Aorta (tissue), 5 donors: Measurements from ENCODE around the gene ARID1B. TPM values are rescaled to one million over a fixed set of nuclear protein-coding genes. Genes with fewer than 3 reads are reported as not detected.

Source experiments
- ATAC-seq: fragments of 200-7000 bp; cut with Tn5 transposase; one replicate; pipeline ENCODE4 v1.9.1; 2022; ENCODE audit warnings: moderate library complexity; ENCODE audit not compliant: low FRiP score
- DNase-seq, 2 donors: peaks; one replicate each; pipeline ENCODE4 v3.0.0-alpha.2; 2020
- H3K27ac ChIP-seq, 2 donors: one replicate each; pipeline ENCODE4 v1.5.1; 2013; ENCODE audit warnings: low read length in 2 of 2, mild to moderate bottlenecking in 2 of 2, moderate library complexity in 2 of 2, control low read depth in 1 of 2, inconsistent platforms in 1 of 2, low read depth in 1 of 2
- H3K27me3 ChIP-seq, 2 donors: one replicate each; pipeline ENCODE4 v1.6.1; 2013; ENCODE audit warnings: control low read depth in 1 of 2, low read length in 1 of 2, mild to moderate bottlenecking in 1 of 2, moderate library complexity in 1 of 2; ENCODE audit not compliant: insufficient read depth in 2 of 2, control insufficient read depth in 1 of 2
- H3K36me3 ChIP-seq, 2 donors: one replicate each; pipeline ENCODE4 v1.6.1; 2013; ENCODE audit warnings: control low read depth in 1 of 2, low read length in 1 of 2, mild to moderate bottlenecking in 1 of 2; ENCODE audit not compliant: insufficient read depth in 2 of 2, control insufficient read depth in 1 of 2
- H3K4me1 ChIP-seq, 2 donors: one replicate each; pipeline ENCODE4 v1.6.1; 2013; ENCODE audit warnings: low read length in 2 of 2, control low read depth in 1 of 2, mild to moderate bottlenecking in 1 of 2, moderate library complexity in 1 of 2; ENCODE audit not compliant: insufficient read depth in 2 of 2, control insufficient read depth in 1 of 2
- H3K4me3 ChIP-seq, 2 donors: one replicate each; pipeline ENCODE4 v1.5.1; 2013; ENCODE audit warnings: low read length in 2 of 2, control low read depth in 1 of 2, mild to moderate bottlenecking in 1 of 2
- H3K9me3 ChIP-seq: one replicate; pipeline ENCODE4 v1.6.1; 2013; ENCODE audit warnings: mild to moderate bottlenecking, low read length; ENCODE audit not compliant: control insufficient read depth
- WGBS, 2 donors: extraction: QIAGEN DNeasy Blood & Tissue Kit; methylation state at CpG; one replicate each; pipeline ENCODE4 v1.1.7; 2013; 5-methylcytosine and 5-hydroxymethylcytosine counted together
- intact Hi-C, 2 donors: fragments of 100-400 bp; cut with DNase I; formaldehyde crosslinking; loops; one replicate each; pipeline versions ENCODE4 v1.14.2 to v1.15.0; 2022
- polyA plus RNA-seq, 2 donors: library from polyadenylated mRNA; stranded (reverse); fragments of 200-250 nt; gene quantifications; one replicate each; pipeline ENCODE4 v1.2.3, GENCODE V29; 2013
- total RNA-seq, 2 donors: library from RNA; stranded (reverse); fragmentation: NEBNext Ultra II Directional; extraction: Animal tissue kit (Norgen Biotek cat#: 25700); gene quantifications; one replicate each; pipeline ENCODE4 v1.2.1, GENCODE V29; 2021
- donor health status: healthy with polysubstance abuse.
- donor health status: Bipolar disorder and iron deficiency.
- donor health status: DM: no; HTN: no; CAD: no.
- donor health status: DM: no; HTN: no; CAD: no.
- donor health status: DM: yes; HTN: yes; CAD: no.

The ARID1B gene
- total and polyA plus RNA-seq, 4 donors: 6.5 to 143 (median 54.5) TPM

- no peak for DNase-seq
- intact Hi-C loops: no loop called here
- 93% methylated on average over 9 of the region's 9 CpGs for WGBS, 2 donors
- no peaks in the 10 kb centered on the region for H3K27me3 ChIP-seq
- ATAC-seq: no peak
- H3K9me3 ChIP-seq: no peaks in the 10 kb centered on the region
- no peaks in the 10 kb centered on the region for H3K36me3 ChIP-seq
- H3K4me3 ChIP-seq: no peak overlapping the region
- no peaks in the 10 kb centered on the region for H3K4me1 ChIP-seq
- H3K27ac ChIP-seq: no peak overlapping the region
Measured at GRCh38 chr6:157157258-157157657, 380.1 kb downstream of the ARID1B start.

- intact Hi-C loops: no loop called here
- no peak for DNase-seq
- Histone ChIP-seq H3K27ac (no peak overlapping the region), H3K36me3 (no peaks in the 10 kb centered on the region), H3K9me3 (no peaks in the 10 kb centered on the region), H3K4me1 (no peaks in the 10 kb centered on the region), H3K4me3 (no peak overlapping the region), H3K27me3 (no peaks in the 10 kb centered on the region)
- ATAC-seq: no peak
- WGBS, 2 donors: 90 to 92% methylated on average over 4 of the region's 4 CpGs
Measured at GRCh38 chr6:157158456-157158855, 381.3 kb downstream of the ARID1B start.

DNA sequence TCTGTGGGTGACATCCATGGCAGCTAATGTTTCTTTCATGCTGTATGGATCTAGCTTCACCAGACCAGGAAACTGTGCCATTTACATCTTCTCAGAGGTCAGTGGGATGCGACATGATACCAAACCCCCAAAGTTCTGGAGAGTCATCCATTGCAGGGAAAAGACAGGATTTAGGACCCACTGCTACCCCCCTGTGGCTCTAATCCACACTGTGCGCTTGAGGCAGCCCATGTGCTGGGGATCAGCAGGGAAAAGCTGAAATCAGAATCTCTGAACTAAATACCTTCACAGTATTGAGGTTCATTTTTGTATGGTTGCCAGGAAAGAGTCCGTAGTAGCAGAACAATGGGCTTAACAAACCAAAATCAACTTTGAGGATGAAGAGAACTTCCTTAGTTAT is 381.7 kb downstream of the ARID1B start:
- DNase-seq (no peak), ATAC-seq (no peak)
- H3K4me1 ChIP-seq: no peaks in the 10 kb centered on the region
- no peaks in the 10 kb centered on the region for H3K9me3 ChIP-seq
- no peak overlapping the region for H3K4me3 ChIP-seq
- WGBS, 2 donors: 91 to 96% methylated on average over 3 of the region's 3 CpGs
- no peaks in the 10 kb centered on the region for H3K36me3 ChIP-seq
- intact Hi-C loops: no loop called here
- H3K27ac ChIP-seq: no peak overlapping the region
- H3K27me3 ChIP-seq: no peaks in the 10 kb centered on the region

DNA sequence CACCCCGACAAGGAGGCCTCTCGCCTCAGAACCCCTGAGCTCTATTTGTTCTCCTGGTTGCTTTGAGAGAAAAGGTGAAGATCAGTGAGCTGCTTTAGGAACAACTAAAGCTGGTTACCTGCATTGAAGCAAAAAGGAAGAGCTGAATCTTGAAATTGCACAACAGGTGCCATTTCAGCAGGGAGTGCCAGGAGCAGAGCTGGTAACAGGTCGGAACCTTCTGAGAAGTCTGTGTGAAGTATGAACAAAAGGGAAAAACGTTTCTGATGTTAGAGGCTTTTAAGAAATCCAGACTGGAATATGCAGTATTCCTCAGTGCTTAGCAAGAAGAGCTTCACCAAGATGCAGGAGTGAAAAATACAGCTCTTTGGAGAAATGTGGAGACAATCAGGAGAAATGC is 382.2 kb downstream of the ARID1B start:
- WGBS, 2 donors: 83 to 84% methylated on average over 4 of the region's 4 CpGs
- Histone ChIP-seq H3K27me3 (no peaks in the 10 kb centered on the region), H3K27ac (no peak overlapping the region), H3K4me3 (no peak overlapping the region), H3K4me1 (no peaks in the 10 kb centered on the region), H3K9me3 (no peaks in the 10 kb centered on the region), H3K36me3 (no peaks in the 10 kb centered on the region)
- DNase-seq (no peak), ATAC-seq (no peak)
- intact Hi-C loops: no loop called here

GRCh38 chr6:157161912-157162311 is 384.7 kb downstream of the ARID1B start:
- no peaks in the 10 kb centered on the region for H3K27me3 ChIP-seq
- no peak overlapping the region for H3K27ac ChIP-seq
- ATAC-seq (no peak), DNase-seq (no peak)
- no peak overlapping the region for H3K4me3 ChIP-seq
- no peaks in the 10 kb centered on the region for H3K36me3 ChIP-seq
- WGBS, 2 donors: 67 to 69% methylated on average over 4 of the region's 4 CpGs
- intact Hi-C loops: no loop called here
- no peaks in the 10 kb centered on the region for H3K9me3 ChIP-seq
- H3K4me1 ChIP-seq: no peaks in the 10 kb centered on the region

DNA sequence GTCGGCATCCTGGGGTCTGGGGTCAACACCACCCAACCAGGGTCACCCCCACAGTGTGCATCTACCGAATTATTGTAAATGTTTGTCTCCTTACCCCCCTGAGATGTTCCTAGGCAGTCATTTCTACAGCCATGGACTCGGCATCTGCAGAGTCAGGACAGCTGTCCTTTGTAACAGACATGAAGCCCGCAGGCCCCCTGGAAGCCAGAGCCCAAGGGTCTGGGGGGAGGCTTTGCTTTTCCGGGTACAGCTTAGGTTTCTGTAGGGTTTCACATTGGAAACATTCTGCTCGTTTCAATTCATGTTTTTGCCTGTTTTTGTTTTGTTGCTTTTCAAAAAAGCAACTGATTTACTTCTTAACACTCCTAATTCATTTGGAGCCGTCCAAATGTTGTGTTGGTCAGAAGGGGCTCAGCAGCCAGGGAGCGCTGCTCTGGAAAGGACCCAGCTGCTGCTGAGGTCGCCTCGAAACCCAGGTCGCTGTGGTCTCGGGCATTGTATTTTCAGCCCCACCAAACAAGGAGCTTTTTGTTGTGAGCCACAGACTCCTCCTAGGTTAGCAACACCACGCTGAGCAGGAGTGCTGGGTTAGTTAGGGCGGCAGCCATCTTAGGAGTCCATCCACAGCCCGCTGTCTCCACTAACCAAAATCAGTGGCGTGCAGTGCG is 385.7 kb downstream of the ARID1B start:
- DNase-seq (no peak), ATAC-seq (no peak)
- Histone ChIP-seq H3K4me3 (no peak overlapping the region), H3K9me3 (no peaks in the 10 kb centered on the region), H3K4me1 (no peaks in the 10 kb centered on the region), H3K36me3 (no peaks in the 10 kb centered on the region), H3K27ac (no peak overlapping the region), H3K27me3 (no peaks in the 10 kb centered on the region)
- 87 to 88% methylated on average over 17 of the region's 17 CpGs for WGBS, 2 donors
- intact Hi-C loops: no loop called here

DNA sequence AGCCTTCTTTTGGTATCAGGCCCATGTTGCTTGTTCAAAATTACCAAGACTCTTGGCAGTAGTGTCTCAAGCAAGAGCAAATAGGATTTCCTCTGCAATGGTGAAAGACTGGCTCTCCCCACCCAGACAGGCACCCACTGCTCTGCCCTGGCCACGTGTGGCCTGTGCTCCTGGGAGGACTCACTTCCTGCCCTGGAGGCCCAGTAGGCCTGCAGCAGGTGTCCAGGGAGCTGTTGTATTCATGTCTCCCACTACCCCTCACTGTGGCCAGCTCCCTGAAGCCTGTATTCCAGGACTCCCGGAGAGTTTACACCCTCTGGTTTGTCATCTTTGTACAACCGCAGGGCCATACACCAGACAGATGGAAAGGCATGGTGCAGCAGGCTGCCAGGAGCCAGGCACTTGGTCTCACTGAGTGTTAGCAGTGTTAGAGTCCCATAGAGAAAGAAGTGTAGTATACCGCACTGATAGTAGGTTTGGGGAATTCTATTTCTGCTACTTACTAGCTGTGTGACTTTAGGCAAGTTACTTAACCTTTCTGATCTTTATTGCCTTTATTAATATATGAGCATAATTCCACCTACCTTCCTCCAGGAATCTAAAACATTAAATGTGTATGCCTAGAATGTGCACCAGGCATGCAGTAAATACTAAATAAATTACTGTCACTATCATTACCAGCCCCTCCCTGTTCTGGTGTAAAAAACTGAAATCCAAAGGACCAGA is 386.4 kb downstream of the ARID1B start:
- no peaks in the 10 kb centered on the region for H3K27me3 ChIP-seq
- WGBS, 2 donors: 76 to 78% methylated on average over 4 of the region's 4 CpGs
- intact Hi-C loops: no loop called here
- H3K4me3 ChIP-seq: no peak overlapping the region
- no peaks in the 10 kb centered on the region for H3K9me3 ChIP-seq
- H3K4me1 ChIP-seq: no peaks in the 10 kb centered on the region
- DNase-seq: no peak
- ATAC-seq: no peak
- H3K36me3 ChIP-seq: no peaks in the 10 kb centered on the region
- no peak overlapping the region for H3K27ac ChIP-seq

- intact Hi-C loops: no loop called here
- WGBS, 2 donors: 100% methylated on average over 1 of the region's 1 CpG
- H3K27ac ChIP-seq: no peak overlapping the region
Measured at GRCh38 chr6:157164972-157165371, 387.8 kb downstream of the ARID1B start.

GRCh38 chr6:157166784-157167183 is 389.6 kb downstream of the ARID1B start:
- DNase-seq (no peak), ATAC-seq (no peak)
- no peak overlapping the region for H3K27ac ChIP-seq
- no peaks in the 10 kb centered on the region for H3K36me3 ChIP-seq
- H3K9me3 ChIP-seq: no peaks in the 10 kb centered on the region
- no peaks in the 10 kb centered on the region for H3K27me3 ChIP-seq
- 86 to 94% methylated on average over 8 of the region's 8 CpGs for WGBS, 2 donors
- no peak overlapping the region for H3K4me3 ChIP-seq
- no peaks in the 10 kb centered on the region for H3K4me1 ChIP-seq
- intact Hi-C loops: no loop called here

More at GRCh38 chr6:157164972-157165371, 387.8 kb downstream of the ARID1B start:
- no peaks in the 10 kb centered on the region for H3K27me3 ChIP-seq
- no peak overlapping the region for H3K4me3 ChIP-seq
- H3K4me1 ChIP-seq: no peaks in the 10 kb centered on the region
- DNase-seq (no peak), ATAC-seq (no peak)
- H3K36me3 ChIP-seq: no peaks in the 10 kb centered on the region
- no peaks in the 10 kb centered on the region for H3K9me3 ChIP-seq
